ENCODE results near the gene PRPSAP2.
"Not testable (repeated sequence)": the region's sequence is repeated elsewhere in the genome, so short reads cannot be mapped to it uniquely, and the experiment has no call there.

Gene PRPSAP2

GRCh38 chr17:18891541-18891940 lies 33.6 kb downstream of the PRPSAP2 start:
- DNase-seq, result no peak

GRCh38 chr17:18896146-18896545 lies 38.2 kb downstream of the PRPSAP2 start:
- no peak for DNase-seq

GRCh38 chr17:18896947-18897346 lies 39.0 kb downstream of the PRPSAP2 start:
- no peak for DNase-seq

GRCh38 chr17:18904482-18904881 lies 46.6 kb downstream of the PRPSAP2 start:
- DNase-seq, result no peak

- no peak for DNase-seq
These were observed 47.3 kb downstream of the PRPSAP2 start for GRCh38 chr17:18905226-18905625.

GRCh38 chr17:18910326-18910725 lies 52.4 kb downstream of the PRPSAP2 start:
- DNase-seq, result no peak

- DNase-seq, result no peak
These were observed 53.0 kb downstream of the PRPSAP2 start for GRCh38 chr17:18910881-18911280.

GRCh38 chr17:18916816-18917500 lies 59.0 kb downstream of the PRPSAP2 start:
- no peak for DNase-seq

GRCh38 chr17:18917506-18918032 lies 59.6 kb downstream of the PRPSAP2 start:
- DNase-seq, result no peak

- no peak for DNase-seq
These were observed 62.0 kb downstream of the PRPSAP2 start for GRCh38 chr17:18919963-18920362.

- no peak for DNase-seq
These were observed 63.0 kb downstream of the PRPSAP2 start for GRCh38 chr17:18920911-18921441.

GRCh38 chr17:18921485-18921884 lies 63.6 kb downstream of the PRPSAP2 start:
- no peak for DNase-seq

GRCh38 chr17:18921912-18922451 lies 64.1 kb downstream of the PRPSAP2 start:
- DNase-seq, result no peak

- DNase-seq, result not testable (repeated sequence)
These were observed 64.7 kb downstream of the PRPSAP2 start for GRCh38 chr17:18922596-18922995.

GRCh38 chr17:18925187-18925586 lies 67.3 kb downstream of the PRPSAP2 start:
- DNase-seq, result no peak

GRCh38 chr17:18928628-18929125 lies 70.7 kb downstream of the PRPSAP2 start:
- no peak for DNase-seq

GRCh38 chr17:18932360-18933055 lies 74.6 kb downstream of the PRPSAP2 start:
- DNase-seq, result no peak

GRCh38 chr17:18933102-18934058 lies 75.4 kb downstream of the PRPSAP2 start:
- no peak for DNase-seq

GRCh38 chr17:18937981-18938691 lies 80.2 kb downstream of the PRPSAP2 start:
- DNase-seq, result no peak

- no peak for DNase-seq
These were observed 80.7 kb downstream of the PRPSAP2 start for GRCh38 chr17:18938692-18939023.

- no peak for DNase-seq
These were observed 86.7 kb downstream of the PRPSAP2 start for GRCh38 chr17:18944646-18945045.

- no peak for DNase-seq
These were observed 88.6 kb downstream of the PRPSAP2 start for GRCh38 chr17:18946536-18946935.

All from stimulated activated CD4-positive, alpha-beta T cell treated with anti-CD3 and anti-CD28 coated beads, Interleukin-12 subunit alpha, Interleukin-12 subunit beta, amount 100 ng/mL, for 4 hours (primary cell).